KG1 (cell line): ENCODE measurements around the gene SCN4B.

ENCODE experiments used
- DNase-seq: peaks from one replicate; lab custom pipeline; 2025; lab: John Stamatoyannopoulos, UW

SCN4B gene

GRCh38 chr11:118152020-118152551 is 537 bp downstream of the SCN4B start:
- no peak for DNase-seq

GRCh38 chr11:118151431-118151830 is 1.2 kb downstream of the SCN4B start:
- DNase-seq = no peak

- DNase-seq = no peak
Observed at GRCh38 chr11:118149493-118149892, 3.1 kb downstream of the SCN4B start.

DNA sequence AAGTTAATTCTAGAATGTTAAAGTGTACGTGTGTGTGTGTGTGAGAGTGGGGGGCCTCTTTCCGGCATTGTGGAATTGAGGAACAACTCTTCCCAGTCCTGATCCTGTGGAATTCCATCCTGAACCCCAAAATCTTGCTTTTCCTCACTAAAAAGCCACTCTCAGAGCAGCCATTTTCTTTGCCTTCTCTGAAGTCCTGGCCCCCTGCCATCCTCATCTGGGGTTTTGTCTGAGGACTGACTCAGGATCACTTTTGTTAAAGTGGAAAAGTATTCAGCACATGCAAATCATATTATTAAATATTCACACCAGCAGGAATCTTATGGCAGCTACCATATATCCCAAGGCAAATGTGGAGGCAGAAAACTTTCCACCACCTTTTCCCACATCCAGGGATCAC is 3.8 kb downstream of the SCN4B start:
- DNase-seq = no peak

GRCh38 chr11:118148240-118148639 is 4.4 kb downstream of the SCN4B start:
- no peak for DNase-seq

- DNase-seq = no peak
Observed at GRCh38 chr11:118147502-118147901, 5.1 kb downstream of the SCN4B start.

GRCh38 chr11:118146554-118146953 is 6.1 kb downstream of the SCN4B start:
- no peak for DNase-seq

DNA sequence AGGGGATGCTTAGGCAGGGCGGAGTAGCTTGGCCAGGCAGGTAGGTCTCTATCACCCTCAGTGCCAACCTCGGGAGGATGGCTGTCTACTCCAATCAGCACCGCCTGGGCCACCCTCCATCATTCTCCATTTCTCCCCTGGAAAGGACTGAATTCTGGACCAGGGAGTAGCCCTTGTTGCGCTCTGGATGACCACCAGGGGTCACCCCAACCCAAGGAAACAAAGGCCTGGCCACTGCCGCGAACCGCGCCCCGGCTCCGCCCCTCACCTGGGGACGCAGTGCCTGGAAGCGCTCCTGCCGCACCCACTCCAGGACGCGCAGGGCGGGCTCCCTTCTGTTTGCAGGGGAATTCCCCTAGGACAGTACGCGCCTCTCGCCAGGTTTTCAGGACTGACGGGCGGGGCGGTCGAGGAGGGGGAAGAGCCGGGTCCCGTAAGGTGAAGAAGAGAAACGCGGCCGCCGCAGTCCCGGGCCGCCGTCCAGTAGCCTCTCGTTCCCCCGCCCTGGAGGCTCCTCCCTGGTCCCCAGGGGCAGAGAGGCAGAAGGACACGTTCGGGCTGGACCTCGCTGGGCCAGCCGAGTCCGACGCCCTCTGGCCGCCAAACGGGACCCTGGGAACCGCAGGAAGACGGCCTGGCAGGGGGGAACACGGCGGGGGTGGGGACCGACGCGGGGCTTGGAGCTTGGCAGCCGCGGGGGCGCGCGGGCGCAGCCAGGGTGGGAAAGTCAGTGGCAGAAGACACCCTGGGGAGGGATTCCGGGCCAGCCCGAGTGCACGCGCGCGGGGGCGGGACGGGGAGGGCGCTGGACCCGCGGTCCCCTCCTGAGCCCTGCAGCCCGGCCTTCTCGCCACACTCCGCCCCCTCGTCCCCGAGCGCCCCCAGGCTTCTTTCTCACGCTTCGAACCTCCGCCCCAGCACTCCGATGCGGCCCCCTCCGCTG is 7.1 kb downstream of the SCN4B start:
- DNase-seq = peak; percentile 65

GRCh38 chr11:118144301-118145268 is 8.0 kb downstream of the SCN4B start:
- no peak for DNase-seq

- DNase-seq = no peak
Observed at GRCh38 chr11:118143661-118144185, 8.9 kb downstream of the SCN4B start.

DNA sequence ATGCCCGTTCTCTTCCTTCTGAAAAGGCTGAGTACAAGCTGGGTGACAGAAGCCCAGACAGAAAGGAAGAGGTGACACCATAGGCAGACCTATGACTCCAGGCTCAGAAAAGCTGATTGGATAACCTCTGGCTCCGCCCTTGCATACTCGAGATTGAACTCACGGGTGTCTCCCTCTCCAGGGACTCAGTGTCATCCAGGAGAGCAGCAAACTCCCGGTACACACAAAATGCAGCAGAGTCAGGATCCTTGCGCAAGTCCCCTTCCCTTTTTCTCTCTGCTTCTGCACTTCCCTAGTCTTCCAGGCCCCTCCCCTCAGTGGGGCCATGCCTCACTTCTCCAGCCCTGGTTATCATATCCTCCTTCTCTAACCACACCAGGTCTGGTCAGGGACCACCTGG is 9.8 kb downstream of the SCN4B start:
- no peak for DNase-seq

DNA sequence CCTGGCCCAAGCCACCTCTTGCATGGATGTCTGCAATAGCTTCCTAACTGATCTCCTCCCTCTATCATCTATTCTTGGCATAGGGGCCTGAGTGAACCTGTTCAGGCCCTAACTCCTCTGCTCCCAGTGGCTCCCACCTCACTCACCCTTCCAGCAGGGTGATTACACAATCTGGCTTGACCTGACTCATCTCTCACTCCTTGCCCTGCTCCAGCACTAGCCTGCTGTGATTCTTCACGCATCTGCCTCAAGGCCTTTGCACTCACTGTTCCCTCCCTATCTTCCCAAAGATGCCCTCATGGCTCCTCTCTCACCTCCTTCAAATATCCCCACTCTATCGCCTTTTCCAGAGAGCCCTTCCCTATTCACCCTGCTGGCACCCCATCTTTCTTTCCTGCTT is 10.5 kb downstream of the SCN4B start:
- DNase-seq = no peak

- DNase-seq = no peak
Observed at GRCh38 chr11:118139578-118139977, 13.0 kb downstream of the SCN4B start.

GRCh38 chr11:118138839-118139420 is 13.7 kb downstream of the SCN4B start:
- DNase-seq = no peak

- no peak for DNase-seq
Observed at GRCh38 chr11:118136801-118137200, 15.8 kb downstream of the SCN4B start.

DNA sequence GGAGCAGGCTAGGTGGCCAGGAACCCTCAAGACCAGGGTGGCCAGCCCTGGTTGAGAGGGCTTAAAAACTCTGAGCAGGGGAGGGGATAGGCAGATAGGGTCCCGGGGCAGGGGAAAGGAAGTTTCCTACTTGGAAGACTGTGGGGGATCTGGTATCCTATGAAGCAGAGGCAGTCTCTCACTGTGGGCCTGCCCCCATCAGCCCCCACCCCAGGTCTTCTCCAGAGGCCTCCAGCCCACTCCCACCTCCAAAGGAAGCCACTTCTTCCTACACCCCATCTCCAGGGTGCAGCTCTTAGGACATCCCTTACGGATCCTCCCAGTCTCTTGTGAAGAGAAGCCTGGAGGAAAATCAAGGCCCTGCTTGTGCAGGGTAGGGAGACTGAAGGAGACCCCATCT is 16.3 kb downstream of the SCN4B start:
- no peak for DNase-seq

DNA sequence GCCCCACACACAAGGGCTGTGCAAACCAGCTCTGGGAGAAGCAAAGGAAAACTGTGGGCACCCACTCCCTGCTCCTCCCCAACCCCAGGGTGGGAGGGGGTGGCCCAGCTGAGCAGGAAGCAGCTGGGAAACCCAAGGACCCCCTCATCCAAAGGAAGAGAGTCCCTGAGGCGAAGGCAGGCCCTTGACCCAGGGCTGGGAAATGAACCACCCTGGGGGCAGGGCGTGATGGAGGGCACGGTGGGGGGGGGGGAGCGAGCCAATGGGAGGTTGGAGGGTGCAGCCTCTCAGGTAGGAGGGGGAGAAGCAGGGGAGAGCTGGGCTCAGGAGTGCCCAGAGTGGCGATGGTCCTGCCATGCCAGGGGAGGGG is 16.8 kb downstream of the SCN4B start:
- DNase-seq = no peak

DNA sequence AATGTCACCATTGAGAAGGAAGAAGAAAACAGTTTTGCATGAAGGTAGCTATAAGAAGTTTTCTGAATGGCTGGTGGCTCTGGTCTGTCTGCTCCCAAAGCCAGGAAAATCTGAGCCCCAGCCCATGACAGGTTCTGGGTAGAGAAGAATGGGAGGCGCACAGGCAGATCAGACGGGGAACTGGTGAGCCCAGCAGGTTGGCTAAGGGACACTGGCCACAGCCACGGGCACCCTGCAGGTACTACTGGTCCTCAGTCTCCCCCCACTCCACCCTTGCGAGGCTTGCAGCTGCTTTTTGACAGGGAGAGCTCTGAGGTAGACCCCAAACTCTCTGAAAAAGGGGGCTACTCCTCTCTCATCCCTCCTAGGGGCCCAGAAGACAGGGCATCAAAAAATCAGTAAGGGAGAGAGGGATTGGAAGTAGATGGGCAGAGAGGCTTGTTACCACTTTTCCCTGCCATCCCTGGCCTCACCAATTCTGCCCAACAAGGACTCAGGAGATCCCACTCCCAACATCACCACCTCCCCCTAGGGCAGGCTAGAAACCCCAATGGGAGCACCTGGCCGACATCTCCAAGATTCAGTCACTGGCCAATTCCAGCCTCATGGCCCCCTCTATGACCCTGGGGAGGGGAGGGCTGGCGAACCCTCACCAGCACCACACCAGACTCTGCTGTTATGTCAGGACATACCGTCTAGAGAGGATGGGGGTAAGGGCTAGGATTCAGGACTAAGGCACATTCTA is 17.4 kb downstream of the SCN4B start:
- DNase-seq = no peak

GRCh38 chr11:118133816-118134215 is 18.8 kb downstream of the SCN4B start:
- DNase-seq = no peak

DNA sequence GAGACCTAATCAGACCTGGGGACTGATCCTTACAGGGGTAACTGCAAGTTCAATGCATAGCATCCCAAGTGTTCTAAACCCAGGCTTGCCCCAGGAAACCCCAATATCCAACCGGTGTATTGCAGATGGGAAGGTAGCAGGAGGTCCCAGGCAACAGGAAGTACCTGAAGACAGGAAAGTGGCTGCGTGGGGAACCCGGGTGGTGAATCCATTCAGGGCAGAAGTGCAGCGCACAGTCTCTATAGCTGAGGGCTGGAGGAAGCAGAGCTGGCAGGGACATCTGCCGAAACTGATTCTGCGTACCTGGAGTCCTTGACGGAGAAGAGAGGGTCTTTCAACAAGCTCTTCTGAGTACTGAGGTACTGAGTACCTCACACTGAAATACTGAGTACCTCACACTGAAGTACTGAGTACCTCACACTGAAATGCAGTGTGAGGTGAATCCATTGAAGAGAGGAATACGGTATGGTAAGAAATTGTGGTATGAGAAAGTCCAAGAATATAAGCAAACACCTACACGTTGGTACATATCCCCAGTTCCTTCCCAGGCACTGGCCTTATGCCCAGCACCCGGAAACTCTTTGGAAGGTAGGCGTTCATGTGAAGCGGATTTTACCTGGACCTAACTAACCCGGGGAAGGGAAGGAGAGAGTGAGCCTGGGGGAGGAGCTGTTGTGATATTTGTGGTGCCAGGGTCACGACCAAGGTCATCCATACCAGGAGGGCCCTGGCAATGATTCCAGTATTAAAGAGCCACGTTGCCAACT is 20.1 kb downstream of the SCN4B start:
- no peak for DNase-seq
